Stimulated activated CD8-positive, alpha-beta memory T cell treated with anti-CD3 and anti-CD28 coated beads, Interleukin-15, amount 100 ng/mL, for 24 hours (primary cell): ENCODE data around the gene DDIT4L.
"Not testable (repeated sequence)": the region's sequence is repeated elsewhere in the genome, so short reads cannot be mapped to it uniquely, and the experiment has no call there.

ENCODE experiments used
- DNase-seq: peaks from one replicate; pipeline ENCODE4 v3.0.0-alpha.2; 2020; ENCODE audit warnings: low read depth

Gene DDIT4L

DNA sequence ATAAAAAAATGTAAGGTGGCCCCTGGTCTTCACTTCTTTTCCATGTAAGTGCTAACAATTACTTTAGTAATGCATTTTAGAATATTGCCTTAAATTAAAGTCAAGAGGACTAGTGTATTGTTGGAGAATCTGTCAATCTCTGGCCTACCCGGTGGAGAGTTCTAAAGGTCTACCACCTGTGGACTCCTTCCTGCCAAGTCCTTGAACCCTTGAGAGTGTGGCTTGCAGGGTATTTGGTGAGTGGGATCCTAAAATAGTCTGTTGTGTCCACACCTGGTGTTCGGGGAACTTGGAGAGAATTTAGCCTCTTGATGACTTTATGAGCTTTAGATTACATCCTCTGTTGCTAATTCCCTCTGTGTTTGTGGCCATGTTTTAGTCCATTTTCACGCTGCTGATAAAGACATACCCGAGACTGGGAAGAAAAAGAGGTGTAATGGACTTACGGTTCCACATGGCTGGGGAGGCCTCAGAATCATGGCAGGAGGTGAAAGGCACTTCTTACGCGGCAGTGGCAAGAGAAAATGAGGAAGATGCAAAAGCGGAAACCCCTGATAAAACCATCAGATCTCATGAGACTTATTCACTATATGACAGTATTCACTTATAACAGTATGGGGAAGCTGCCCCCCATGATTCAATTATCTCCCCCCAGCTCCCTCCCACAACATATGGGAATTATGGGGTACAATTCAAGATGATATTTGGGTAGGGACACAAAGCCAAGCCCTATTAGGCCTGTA, 23.8 kb downstream of the DDIT4L start:
- DNase-seq = no peak

DNA sequence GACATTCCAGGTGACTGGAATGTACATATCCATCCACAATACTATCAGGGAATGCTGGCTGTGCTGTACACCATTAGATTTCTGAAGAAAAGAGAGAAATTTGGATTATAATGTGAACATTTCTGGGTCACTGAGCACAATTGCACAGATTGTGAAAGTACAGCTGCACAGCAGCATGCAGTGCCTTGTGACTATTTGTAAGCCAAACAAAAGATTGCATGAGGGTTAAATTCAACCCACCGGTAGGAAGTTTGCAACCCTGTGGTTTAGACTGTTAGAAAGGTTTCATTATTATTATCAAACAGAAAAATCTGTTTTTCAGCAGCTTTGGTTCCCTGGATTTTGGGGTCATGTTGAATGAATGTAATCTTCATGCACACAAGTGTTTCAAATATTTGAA, 24.5 kb downstream of the DDIT4L start:
- no peak for DNase-seq

DNA sequence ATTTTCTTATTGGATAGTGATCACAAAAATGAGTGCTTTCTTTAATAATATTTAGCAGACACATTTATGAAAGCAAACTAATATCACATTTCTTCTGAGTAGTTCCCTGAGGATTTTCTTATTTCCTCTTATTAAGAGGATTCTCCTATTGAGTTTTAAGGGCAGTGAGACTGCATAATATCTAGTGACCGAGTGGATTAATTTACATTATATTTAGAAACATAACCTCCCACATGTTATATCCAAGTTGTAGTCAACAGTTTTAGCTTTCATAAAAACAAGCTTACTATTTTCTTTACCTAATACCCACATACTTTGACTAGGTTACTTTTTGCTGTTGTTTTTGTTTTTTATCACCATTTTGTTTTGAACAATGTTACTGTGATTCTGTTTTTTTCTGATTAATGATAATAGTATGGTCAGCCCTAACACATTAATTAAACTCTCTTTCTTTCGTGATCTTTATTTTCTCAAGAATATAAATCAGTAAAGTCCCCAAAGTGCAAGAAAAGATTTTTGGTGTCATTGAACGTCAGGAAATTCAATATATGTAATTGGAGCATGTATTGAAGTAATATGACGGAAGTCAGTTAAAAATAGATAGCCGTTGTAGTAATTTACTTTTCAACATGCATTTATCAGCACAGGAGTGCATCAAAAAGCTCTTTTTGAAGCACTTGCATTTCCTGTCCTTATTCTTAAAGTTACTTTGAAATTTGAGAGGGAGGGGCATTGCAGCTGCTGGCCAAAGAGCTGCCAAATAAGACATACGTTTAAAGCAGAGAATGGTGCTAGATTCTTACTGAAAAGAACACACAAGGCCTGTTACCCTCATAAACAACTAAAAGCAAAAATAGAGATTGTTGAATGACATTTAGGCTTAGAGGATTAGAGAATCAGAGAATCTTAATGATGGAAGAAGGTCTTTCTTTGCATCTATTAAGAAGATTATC, 25.2 kb downstream of the DDIT4L start:
- DNase-seq = no peak

DNA sequence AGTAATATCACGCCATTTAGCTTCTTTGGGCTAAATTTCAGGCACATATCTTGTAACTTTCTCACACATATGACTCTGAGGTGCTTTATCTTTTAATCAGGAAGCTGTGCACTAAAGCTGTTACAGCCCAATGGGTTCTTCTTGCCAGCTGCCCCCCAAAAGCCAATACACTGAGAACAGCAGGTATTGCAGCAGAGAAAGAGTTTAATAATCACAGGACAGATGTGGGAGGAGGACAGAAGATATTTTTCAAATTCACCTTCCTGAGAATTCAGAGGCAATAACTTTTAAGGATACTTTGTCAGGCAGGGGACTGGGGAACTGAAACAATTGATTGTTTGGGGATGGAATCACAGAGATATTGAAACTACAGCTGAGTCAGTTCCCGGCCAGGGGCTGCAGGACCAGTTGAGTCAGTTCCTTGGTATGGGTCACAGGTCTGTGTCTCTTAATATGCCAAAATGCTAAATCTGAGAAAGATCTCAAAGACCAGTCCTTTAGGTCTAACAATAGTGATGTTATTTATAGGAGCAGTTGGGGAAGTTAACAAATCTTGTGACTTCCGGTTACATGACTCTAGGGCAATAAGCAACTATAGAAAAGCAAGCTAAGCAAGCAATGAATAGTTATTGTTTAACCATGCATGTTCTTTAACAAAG, 28.1 kb downstream of the DDIT4L start:
- DNase-seq = no peak

- no peak for DNase-seq
These were observed 41.1 kb downstream of the DDIT4L start for GRCh38 chr4:100149190-100149589.

DNA sequence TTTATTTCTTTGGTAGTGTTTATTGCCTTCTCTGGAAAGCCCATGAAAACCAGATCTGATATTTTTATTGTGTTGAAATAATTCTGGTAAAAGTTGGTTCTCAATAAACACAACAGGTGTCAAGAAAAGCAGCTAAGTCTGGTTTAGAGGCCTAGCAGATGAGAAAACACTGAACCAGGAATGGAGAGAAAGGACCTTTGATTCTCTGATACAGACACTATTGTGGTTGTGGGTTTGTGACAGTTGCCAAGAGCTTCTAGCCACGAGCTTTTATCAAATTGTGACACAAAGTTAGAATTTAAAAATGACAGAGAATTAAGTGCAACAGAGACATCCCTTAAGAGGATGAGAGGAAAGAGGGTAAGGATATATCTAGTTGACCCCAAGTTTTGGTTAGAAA, 42.6 kb downstream of the DDIT4L start:
- DNase-seq = no peak

- DNase-seq = no peak
These were observed 43.1 kb downstream of the DDIT4L start for GRCh38 chr4:100147198-100147597.

DNA sequence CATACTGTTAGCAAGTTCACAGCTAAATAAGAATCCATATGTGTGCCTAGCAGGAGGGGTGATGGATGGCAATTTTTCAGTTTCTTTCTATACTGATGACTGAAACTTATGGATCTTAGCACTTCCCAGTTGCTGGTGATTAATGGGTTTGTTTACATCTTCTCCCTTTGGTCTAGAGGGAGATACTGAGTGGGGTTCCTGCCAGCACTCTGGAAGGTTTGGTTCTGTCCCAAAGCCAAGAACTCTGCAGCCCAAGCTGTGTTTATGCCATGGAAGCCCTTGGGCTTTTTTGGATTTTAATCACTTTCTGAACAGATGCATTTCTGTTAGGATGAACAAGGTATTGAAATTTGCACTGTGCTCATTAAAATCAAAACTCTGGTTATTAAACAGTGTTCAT, 43.5 kb downstream of the DDIT4L start:
- no peak for DNase-seq

DNA sequence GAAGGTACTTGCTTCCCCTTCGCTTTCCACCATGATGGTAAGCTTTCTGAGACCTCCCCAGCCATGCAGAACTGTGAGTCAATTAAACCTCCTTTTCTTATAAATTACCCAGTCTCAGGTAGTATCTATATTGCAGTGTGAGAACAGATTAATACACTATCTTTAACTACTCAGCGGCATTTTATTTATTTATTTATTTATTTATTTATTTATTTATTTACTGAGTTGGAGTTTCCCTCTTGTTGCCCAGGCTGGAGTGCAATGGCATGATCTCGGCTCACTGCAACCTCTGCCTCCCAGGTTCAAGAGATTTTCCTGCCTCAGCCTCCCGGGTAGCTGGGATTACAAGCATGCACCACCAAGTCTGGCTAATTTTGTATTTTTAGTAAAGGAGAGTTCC, 52.9 kb downstream of the DDIT4L start:
- DNase-seq = not testable (repeated sequence)
